GM12874 (cell line): ENCODE measurements around the gene PROM2.

Experiments used
- TF ChIP-seq, protein P1 (sequence below): IDR thresholded peaks from 2 replicates; pipeline ENCODE4 v1.5.1; 2011; ENCODE audit warnings: low read depth, mild to moderate bottlenecking, control low read depth, low read length, moderate library complexity; ENCODE audit not compliant: insufficient read depth

Gene PROM2

GRCh38 chr2:95289253-95289652 is 15.0 kb downstream of the PROM2 start:
- TF ChIP-seq, protein P1, sequence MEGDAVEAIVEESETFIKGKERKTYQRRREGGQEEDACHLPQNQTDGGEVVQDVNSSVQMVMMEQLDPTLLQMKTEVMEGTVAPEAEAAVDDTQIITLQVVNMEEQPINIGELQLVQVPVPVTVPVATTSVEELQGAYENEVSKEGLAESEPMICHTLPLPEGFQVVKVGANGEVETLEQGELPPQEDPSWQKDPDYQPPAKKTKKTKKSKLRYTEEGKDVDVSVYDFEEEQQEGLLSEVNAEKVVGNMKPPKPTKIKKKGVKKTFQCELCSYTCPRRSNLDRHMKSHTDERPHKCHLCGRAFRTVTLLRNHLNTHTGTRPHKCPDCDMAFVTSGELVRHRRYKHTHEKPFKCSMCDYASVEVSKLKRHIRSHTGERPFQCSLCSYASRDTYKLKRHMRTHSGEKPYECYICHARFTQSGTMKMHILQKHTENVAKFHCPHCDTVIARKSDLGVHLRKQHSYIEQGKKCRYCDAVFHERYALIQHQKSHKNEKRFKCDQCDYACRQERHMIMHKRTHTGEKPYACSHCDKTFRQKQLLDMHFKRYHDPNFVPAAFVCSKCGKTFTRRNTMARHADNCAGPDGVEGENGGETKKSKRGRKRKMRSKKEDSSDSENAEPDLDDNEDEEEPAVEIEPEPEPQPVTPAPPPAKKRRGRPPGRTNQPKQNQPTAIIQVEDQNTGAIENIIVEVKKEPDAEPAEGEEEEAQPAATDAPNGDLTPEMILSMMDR, result no peak

- TF ChIP-seq, protein P1, result no peak
Measured at GRCh38 chr2:95291222-95291621, 17.0 kb downstream of the PROM2 start.

DNA sequence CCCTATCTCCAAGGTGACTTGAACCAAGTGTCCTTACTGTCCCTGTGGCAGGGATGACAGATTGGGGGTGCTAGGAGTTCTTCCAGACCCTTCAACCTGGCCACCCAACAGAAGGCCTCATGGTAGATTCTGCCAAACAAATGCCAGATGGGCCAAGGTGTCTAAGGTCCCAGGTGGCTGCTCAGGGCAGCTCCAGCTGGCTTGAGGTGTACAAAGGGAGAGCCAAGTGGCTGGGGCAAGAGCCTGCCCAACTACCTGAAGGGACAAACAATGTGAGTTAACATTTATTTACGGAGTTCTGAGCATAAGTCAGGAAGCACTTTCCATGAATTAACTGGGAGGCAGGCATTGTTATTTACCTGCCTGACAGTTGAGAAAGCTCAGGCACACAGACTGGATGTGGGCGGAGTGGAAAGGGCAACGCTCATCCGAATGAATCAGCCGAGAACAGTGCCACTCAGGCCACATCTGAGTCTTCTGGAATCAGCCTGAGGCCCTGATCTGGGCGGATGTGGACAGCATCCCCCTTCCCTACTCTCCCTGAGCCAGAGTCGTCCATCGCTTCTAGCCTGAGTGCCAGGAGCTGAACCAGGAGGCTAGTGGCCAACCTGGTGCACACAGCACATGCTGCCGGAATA is 18.5 kb downstream of the PROM2 start:
- TF ChIP-seq, protein P1, result no peak

- TF ChIP-seq, protein P1, result no peak
Measured at GRCh38 chr2:95294579-95295250, 20.5 kb downstream of the PROM2 start.

DNA sequence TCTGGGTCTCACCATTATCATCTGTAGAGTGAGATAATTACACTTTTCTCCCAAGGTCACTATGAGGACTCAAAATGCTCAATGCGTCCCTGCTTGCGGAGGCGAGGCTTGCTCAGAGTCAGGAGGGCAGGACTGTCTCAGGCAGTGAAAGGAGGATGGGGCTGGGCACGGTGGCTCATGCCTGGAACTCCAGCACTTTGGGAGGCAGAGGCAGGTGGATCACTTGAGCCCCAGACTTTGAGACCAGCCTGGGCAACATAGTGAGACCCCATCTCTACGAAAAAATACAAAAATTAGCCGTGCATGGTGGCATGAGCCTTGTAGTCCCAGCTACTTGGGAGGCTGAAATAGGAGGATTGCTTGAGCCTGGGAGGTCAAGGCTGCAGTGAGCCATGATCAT is 21.1 kb downstream of the PROM2 start:
- TF ChIP-seq, protein P1, result no peak

GRCh38 chr2:95296011-95296410 is 21.8 kb downstream of the PROM2 start:
- TF ChIP-seq, protein P1, result no peak

GRCh38 chr2:95296880-95297487 is 22.7 kb downstream of the PROM2 start, which contains the start of gene KCNIP3:
KCNIP3 (plus strand) TSS chr2:95297347; CDS start chr2:95297439, 92 bp downstream.
- TF ChIP-seq, protein P1, result no peak
